ENCODE data around the gene SLC34A2. TPM values are rescaled to one million over a fixed set of nuclear protein-coding genes. Genes with fewer than 3 reads are reported as not detected.
"Not testable (repeated sequence)": the region's sequence is repeated elsewhere in the genome, so short reads cannot be mapped to it uniquely, and the experiment has no call there.

SLC34A2 gene, protein sequence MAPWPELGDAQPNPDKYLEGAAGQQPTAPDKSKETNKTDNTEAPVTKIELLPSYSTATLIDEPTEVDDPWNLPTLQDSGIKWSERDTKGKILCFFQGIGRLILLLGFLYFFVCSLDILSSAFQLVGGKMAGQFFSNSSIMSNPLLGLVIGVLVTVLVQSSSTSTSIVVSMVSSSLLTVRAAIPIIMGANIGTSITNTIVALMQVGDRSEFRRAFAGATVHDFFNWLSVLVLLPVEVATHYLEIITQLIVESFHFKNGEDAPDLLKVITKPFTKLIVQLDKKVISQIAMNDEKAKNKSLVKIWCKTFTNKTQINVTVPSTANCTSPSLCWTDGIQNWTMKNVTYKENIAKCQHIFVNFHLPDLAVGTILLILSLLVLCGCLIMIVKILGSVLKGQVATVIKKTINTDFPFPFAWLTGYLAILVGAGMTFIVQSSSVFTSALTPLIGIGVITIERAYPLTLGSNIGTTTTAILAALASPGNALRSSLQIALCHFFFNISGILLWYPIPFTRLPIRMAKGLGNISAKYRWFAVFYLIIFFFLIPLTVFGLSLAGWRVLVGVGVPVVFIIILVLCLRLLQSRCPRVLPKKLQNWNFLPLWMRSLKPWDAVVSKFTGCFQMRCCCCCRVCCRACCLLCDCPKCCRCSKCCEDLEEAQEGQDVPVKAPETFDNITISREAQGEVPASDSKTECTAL
- 10 to 100 TPM in 3 of 4 donors, under 1 TPM in 1; 0.85 to 35.3 (median 24.2) TPM for polyA plus RNA-seq (ENCODE audit: insufficient read length in 4 of 4)

DNA sequence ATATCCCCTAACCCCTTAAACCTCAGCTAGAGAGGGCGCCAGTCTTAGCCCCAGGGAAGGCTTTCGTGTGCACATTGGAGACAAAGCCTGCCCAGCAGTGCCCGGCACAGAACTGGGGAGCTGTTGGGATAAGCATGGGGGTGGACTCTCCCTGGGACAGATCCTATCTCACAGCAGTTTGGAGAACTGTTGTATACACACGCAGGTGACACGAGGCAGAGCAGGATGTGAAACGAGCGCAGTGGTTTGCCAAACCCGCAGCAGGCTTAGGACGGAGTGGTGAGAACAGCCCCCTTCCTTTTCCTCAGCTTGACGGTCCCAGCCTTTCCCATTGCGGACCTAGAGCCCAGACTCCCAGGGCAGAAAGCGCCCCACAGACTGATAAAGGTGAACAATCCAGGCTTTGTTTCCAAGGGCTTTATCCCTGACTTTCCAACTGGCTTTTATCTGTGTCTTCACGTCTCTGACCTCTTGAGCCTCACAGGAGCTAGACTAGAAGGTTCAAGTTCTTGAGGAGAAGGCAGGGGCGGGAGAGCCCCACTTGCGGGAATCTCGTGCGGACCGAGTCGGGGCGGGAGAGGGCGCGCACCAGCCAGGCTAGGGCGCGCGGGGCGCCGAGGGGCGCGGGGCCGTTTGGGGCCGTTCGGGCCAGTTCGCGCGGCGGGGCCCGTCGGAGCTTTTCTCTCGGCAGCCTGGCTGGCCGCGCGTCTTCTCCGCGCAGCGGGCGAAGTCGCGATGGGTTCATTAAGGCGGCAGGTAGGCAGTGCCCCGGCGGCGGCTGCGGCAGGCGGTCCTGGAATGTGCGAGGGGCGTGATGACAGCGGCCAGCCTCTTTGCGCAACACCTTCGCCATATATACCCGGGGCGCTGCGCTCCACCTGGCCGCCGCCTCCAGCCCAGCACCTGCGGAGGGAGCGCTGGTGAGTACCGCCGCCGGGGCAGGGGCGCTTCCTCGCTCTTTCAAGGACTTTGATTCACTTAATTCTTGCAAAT lies at the start of gene SLC34A2:
Gene SLC34A2 (plus strand): TSS at position 881 of the 993 bp plus-strand sequence. CDS start 6,650 bp downstream, outside the sequence.
- DNase-seq (ENCODE audit: low read depth in 4 of 4, low spot score in 3 of 4) = peak in 1 of 4 donors; percentile 22

DNA sequence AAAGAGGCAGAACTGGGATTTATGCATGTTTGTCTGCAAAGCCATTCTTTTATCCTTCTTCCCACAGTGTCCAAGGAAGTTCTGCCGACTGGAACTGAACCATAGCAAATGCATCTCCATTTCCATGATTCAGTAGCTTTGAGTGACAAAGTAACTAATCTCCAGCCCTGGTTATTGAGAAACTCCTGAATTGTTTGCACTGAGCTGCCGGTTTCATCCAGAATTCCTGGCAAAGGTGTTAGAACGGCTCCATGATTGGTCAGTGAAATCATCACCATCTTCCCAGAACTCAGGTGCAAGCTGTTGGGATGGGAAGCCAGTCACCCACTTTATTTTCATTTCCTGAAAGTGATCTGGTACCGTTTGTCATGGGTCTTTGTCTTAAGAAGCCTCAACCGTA lies 47.0 kb upstream of the SLC34A2 start:
- DNase-seq (ENCODE audit: low read depth in 4 of 4, low spot score in 3 of 4) = peak in 2 of 4 donors; percentile 14 to 26

DNA sequence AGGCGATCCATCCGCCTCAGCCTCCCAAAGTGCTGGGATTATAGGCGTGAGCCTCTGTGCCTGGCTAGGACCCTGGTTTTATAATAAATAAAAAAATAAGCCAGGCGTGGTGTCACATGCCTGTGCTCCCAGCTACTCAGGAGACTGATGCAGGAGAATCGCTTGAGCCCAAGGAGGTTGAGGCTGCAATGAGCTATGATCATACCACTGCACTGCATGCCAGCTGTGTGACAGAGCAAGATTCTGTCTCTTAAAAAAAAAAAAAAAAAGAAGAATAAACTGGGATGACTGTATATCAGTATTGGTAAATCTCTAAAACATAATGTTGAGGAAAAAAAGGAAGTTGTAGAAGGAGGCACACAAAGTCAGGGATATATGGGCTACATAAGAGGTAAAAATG lies 45.7 kb upstream of the SLC34A2 start:
- DNase-seq (ENCODE audit: low read depth in 4 of 4, low spot score in 3 of 4) = no peak

DNA sequence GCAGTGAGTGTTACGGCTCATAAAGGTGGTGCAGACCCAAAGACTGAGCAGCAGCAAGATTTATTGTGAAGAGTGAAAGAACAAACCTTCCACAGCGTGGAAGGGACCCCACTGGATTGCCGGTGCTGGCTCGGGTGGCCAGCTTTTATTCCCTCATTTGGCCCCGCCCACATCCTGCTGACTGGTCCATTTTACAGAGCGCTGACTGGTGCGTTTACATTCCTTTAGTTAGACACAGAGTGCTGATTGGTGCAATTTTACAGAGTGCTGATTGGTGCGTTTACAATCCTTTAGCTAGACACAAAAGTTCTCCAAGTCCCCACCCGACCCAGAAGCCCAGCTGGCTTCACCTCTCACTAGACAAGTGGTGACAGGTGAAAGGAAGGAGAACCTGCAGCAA lies 42.0 kb upstream of the SLC34A2 start:
- not testable (repeated sequence) for DNase-seq (ENCODE audit: low read depth in 4 of 4, low spot score in 3 of 4)

DNA sequence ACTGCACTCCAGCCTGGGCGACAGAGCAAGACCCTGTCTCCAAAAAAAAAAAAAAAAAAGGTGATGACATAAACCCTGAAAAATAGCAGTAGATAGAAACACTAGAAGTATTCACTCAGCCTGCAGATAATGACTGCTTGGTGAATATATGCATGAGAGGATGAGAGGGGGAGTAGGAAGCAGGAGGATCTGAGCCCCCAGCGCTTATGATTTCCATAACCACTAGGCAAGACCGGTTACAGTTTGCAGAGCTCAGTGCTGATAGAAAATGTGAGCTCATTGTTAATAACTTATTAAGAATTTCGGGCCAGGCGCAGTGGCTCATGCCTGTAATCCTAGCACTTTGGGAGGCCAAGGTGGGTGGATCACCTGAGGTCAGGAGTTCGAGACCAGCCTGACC lies 40.8 kb upstream of the SLC34A2 start:
- DNase-seq (ENCODE audit: low read depth in 4 of 4, low spot score in 3 of 4) = no peak

DNA sequence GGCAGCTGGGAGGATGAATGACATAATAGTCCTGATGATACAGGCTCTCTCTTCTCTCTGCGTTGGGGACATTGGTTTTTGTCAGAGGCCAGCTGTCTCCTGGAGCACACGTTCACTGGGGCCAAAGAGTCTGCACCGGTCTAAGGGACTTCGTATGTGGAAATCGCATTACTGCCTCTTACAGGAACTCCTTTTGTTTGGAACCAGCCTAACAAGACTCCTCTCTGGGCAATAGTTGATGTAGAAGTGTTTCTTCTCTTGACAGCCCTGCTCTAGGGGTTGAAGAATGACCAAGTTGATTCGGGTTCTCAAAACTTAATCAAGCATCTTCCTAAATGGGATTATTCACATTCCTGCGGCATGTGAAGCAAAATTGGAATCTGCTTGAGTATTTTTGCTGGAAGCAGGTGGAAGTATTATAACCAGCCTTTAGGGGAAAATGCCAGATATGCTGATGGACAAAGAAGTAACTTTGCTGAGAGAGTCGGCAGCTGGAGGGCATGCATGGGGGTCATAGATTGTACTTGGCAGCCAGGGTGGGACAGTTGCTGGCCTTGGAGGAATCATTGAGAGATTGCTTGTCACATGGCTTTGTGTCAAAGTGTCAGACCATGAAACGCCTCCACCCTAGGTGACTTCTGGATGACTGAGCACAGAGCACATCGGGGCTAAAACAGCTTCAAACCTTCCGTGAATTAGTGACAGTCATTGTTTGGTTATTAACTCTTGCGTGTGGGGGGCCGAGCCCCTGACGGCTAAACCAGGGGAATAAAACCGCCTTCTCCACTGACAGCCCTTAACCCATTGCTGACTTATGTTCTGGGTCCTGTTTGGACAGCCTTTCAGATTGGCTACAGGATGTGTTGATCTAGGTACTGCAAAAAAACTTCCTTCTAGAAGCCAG lies 34.4 kb upstream of the SLC34A2 start:
- peak in 1 of 4 donors; percentile 9 for DNase-seq (ENCODE audit: low read depth in 4 of 4, low spot score in 3 of 4)

DNA sequence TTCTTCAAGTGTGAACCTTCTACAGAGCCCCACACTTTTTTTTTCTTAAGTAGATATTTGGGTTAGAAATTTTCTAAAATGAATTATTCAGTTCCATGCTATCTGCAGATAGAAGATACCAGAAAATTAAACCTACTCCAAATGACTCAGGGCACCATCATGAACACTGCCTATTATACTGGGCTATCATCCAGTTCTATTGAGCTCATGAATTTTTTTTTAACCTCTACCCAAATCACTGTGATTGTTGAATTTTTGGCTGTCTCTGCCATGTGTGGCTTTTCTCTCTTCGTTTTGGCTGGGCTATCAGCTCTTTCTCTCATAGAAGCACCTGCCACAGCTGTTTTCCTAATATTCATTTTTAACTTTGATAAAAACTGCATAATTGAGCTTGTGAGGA lies 31.0 kb upstream of the SLC34A2 start:
- DNase-seq (ENCODE audit: low read depth in 4 of 4, low spot score in 3 of 4) = no peak

DNA sequence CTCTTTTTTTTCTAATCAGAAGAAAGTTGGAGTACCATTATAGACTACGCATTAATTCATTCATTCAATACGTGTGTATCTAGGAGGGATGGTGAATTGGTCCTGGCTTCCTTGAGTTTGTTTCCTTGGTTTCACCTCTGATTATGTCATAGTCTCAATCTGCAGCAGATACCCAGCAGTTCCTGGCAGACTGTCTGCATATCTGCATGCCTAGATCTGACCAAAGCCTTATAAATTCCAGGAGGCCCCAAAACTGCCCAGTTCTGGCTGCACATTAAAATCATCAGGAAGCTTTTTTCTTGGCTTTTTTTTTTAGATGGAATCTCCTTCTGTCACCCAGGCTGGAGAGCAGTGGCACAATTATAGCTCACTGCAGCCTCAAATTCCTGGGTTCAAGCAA lies 27.2 kb upstream of the SLC34A2 start:
- no peak for DNase-seq (ENCODE audit: low read depth in 4 of 4, low spot score in 3 of 4)

DNA sequence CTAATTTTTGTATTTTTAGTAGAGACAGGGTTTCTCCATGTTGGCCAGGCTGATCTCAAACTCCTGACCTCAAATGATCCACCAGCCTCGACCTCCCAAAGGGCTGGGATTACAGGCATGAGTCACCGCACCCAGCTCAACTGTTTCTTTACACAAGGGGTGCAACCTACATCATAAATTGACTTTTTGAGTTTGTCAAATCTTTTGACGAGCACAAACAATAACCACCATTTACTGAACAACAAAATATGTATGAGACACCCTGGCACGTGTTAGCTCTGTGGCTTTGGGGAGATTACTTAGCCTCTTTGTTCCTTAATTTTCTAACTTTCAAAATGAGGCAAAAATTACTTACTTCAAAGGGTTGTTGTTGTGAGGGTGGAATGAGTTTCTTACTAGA lies 23.5 kb upstream of the SLC34A2 start:
- DNase-seq (ENCODE audit: low read depth in 4 of 4, low spot score in 3 of 4) = no peak

DNA sequence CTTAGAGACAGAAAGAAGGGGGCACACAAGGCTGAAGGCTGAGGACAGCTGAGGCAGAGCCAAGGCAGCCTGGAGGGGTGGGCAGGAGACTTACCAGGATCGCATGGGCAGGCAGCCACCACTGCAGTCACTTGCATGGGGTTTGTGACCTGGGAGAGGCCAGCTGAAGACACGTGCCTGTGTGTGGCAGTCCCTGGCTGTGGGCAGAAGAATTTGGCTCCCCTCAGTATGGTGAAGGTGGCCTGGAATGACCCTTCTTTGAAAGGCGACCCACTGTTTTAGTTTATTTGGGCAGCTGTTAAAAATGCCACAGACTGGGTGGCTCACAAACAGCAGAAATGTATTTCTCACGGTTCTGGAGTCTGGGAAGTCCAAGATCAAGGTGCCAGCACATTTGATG lies 22.1 kb upstream of the SLC34A2 start:
- no peak for DNase-seq (ENCODE audit: low read depth in 4 of 4, low spot score in 3 of 4)

DNA sequence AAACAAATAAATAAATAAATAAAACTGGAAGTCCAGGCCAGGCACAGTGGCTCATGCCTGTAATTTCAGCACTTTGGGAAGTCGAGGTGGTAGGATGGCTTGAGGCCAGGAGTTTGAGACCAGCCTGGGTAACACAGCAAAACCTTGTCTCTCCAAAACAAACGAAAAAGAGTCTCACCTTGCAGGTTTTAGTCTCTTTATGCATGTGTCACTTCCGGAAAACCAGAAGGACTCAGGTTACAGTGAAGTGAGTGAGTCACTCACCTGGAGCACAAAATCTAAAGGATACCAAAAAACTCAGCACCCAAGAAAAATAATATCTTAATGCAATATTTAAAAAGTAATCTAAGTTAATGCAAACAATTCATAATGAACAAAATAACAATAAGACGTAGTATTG lies 20.1 kb upstream of the SLC34A2 start:
- DNase-seq (ENCODE audit: low read depth in 4 of 4, low spot score in 3 of 4) = no peak

DNA sequence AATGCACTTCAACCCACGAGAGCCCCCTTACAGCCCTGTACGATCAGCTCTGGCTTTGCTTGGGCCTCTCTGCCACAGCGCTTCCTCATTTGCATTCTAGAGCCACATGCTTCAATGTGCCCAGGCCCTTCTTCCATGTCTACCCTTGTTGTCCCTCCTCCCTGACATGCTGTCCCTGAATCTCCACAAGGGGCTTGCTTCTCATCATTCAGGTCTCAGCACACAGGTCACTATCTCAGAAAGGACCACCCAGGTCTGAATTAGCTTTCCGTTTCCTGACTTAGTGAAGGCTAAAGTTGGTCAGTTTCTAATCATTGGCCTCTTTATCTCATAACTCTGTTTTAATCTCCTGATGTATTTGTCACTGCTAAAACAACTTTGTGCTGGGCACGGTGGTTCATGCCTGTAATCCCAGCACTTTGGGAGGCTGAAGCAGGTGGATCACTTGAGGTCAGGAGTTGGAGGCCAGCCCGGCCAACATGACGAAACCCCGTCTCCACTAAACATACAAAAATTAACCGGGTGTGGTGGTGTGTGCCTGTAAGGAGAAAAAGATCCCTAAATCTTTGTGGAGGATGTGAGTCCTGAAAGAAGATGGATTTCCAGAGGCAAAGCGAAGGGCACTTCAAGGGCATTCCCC lies 17.9 kb upstream of the SLC34A2 start:
- no peak for DNase-seq (ENCODE audit: low read depth in 4 of 4, low spot score in 3 of 4)

DNA sequence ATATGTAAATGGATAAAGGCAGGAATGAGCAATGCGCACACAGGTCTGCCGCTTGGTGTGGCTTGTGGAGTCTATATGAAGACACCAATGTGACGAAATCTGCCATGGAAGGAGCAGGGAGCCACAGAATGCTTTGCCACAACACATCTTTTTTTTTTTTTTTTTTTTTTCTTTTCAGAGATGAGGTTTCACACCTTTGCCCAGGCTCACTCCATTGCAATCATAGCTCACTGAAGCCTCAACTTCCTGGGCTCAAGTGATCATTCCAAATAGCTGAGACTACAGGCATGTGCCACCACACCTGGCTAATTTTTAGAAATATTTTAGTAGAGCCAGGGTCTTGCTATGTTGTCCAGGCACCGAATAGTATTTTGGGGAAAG lies 17.4 kb upstream of the SLC34A2 start:
- no peak for DNase-seq (ENCODE audit: low read depth in 4 of 4, low spot score in 3 of 4)

DNA sequence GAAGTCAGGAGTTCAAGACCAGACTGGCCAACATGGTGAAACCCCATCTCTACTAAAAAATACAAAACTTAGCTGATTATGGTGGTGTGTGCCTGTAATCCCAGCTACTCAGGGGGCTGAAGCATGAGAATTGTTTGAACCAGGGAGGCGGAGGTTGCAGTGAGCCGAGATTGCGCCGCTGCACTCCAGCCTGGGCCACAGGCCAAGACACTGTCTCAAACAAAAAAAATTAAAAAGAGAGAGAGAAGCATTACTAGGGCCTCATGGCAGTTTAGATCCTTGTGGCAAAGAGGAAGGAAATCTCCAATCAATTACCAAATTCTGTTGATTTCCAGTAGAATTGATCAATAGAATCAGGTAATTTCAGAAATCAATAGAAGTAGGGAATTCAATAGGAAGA lies 16.8 kb upstream of the SLC34A2 start:
- DNase-seq (ENCODE audit: low read depth in 4 of 4, low spot score in 3 of 4) = no peak

DNA sequence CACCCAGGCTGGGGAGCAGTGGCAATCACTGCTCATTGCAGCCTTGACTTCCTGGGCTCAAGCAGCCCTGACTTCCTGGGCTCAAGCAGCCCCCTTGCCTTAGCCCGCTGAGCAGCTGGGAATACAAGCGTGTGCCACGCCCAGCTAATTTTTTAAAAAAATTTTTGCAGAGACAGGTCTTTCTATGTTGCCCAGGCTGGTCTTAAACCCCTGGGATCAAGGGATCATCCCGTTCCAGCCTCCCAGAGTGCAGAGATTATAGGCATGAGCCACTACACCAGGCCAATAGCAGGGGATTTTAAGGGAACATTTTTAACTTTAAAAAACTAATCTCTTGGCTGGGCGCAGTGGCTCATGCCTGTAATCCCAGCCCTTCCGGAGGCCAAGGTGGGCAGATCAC lies 5.3 kb upstream of the SLC34A2 start:
- no peak for DNase-seq (ENCODE audit: low read depth in 4 of 4, low spot score in 3 of 4)

DNA sequence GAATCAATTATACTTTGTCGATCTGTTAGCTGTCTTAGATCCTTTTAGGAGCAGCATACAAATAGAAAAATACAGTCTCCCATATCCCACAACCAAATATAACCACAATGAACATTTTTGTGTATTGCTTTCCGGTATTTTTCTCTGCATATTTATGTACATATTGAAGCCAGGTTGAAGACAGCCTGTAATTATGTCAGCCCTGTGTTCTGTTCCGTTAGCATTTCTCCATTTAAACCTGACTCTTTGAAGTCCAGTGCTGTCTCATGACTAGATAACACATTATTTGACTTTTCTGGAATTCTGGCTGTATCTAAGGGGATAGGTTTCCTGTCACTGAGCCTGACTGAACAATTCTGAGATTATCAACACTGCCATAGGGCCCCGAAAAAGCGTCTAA lies 4.0 kb upstream of the SLC34A2 start:
- no peak for DNase-seq (ENCODE audit: low read depth in 4 of 4, low spot score in 3 of 4)

DNA sequence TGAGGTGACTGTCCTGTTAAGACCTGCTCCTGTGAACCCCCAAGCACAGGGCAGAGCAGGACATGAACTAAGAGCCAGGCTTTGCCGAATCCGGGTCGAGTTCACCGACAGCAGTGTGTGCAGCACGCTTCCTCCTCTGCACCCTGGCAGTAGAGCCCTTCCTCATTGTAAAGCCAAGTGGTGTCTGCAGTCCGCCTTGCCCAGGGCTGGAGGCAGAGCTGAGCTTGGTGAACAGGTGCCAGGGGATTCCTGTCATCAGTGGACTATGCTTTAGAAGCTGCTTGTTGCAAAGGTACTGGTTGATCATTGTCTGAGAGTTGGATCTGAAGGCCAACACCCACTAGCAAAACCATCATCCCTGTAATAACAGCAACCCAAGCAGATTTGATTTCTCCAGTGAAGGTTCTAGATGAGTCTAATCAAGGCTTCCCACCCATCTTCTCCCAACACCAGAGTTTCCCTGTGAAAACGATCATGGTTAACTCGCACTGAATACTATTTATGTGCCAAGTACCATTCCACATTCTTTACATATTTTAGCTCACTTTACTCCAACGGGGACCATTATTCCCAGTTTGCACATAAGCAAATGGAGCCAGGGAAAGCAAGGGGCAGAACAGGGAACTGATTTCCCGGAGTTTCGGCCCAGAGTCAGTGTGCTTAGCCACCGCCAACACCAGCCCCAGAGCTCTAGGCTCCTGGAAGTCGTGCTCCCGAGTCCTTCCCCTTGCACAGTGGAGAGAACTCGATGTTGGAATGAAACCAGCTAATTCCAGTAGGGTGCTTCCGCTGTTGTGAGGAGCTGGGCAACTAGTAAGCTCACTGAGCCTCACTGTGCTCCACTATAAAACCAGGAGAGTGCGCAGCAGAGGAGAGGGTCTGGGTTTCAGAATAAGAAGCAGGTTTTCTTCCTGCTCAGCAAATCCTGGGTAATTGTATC lies 1.4 kb upstream of the SLC34A2 start:
- no peak for DNase-seq (ENCODE audit: low read depth in 4 of 4, low spot score in 3 of 4)

DNA sequence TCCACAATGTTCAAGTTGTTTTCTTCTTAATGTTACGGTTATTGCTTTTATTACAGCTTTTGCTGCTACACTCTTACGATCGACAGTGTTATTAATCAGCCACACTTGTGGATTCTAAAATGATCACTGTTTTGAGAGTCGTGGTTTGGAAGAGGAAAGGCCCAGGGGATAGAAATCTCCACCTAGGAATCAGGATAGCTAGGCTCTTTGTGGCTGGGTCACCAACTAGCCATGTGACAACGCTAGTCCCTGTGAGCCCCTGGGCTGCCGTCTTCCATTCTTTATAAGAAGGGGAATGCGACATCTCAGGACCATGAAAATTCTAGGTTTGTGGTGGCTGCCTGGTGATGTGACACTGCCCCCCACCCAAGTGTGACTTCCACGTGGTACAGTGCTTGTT lies 380 bp downstream of the SLC34A2 start:
- no peak for DNase-seq (ENCODE audit: low read depth in 4 of 4, low spot score in 3 of 4)
